Measurements from ENCODE around the gene EPB41L3.
"Not testable (repeated sequence)": the region's sequence is repeated elsewhere in the genome, so short reads cannot be mapped to it uniquely, and the experiment has no call there.

Gene EPB41L3

DNA sequence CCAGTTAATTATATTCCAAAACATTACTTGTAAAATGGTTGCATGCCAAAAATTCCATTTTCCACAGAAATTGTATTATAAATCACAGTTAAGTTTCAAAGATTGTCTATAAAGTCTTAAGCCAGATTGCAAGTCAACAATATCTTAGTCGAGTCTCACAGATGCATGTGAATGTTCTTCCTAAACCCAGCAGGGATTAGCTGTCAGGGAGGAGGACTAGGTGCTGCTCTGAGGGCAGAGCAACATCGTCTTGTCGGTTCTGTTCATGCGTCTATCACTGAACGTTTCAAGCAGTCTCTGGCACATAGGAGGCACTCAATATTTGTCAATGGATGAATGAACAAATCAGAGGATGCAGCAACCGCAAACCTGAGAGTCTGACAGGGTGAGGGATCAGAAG is 27.0 kb downstream of the EPB41L3 start:
- H3K4me1 Mint-ChIP-seq, result no peaks in the 10 kb centered on the region
- DNase-seq (ENCODE audit: low spot score in 2 of 2), result no peak
- H3K4me3 Mint-ChIP-seq, result no peak overlapping the region
- ATAC-seq, result no peak
- H3K36me3 Mint-ChIP-seq, result no peaks in the 10 kb centered on the region
- H3K27ac Mint-ChIP-seq, result no peak overlapping the region
- H3K9me3 Mint-ChIP-seq, result peaks cover 3% of the 10 kb centered on the region

DNA sequence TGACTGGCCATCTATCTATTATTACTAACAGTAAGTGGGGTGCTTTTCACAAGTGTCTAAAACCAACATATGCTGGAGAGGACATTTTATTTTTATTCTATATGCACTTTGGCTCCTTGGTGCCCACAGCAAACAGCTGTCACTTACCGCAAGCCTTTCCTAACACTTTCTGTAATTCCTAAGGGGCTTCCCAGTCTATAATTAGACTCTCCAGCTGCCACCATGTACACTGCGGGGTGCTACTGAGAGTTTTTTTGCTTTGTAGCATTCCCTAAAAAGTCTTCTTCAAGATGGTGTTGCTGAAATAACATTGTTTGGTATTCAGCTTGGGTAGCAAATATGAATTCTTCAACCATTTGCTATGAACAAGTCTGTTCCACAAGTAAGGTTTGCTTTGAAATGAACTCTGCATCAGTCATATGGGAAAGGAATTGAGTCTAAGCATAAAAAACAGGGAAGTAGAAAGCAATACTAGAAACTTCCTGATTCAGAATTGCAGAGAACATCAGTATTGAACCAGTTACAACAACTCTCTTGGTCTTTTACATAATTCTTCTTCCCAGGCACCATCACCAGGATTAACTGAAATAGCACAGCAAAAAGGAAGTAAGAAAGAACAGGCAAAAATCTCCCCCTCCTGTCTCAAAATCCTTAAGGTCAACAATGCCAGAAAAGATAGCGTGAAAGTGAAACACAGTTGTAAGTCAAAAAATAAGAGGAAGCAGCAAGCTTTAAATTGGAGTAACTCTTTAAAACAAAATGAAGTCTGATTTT is 28.6 kb downstream of the EPB41L3 start:
- Mint-ChIP-seq H3K4me3 (no peak overlapping the region), H3K36me3 (no peaks in the 10 kb centered on the region), H3K27ac (no peak overlapping the region), H3K4me1 (no peaks in the 10 kb centered on the region), H3K9me3 (peaks cover 3% of the 10 kb centered on the region)
- DNase-seq (ENCODE audit: low spot score in 2 of 2) (no peak), ATAC-seq (no peak)

DNA sequence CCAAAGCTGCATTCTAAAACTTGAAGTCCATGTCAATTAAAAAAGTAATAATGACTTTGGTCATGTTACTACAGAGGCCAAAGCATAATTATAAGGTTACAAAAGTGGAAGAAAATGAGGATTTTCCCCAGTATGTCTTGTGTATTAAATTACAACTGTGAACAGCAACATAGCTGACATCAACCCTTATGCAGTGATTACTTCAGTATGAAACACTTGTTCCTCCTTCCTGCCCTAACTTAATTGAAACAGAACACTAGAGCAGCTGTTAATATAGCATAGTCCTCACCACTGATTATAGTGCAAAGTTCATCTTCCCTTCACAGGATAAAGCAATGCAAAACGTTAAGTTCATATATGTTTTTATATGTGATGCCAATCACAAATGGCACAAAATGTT is 29.9 kb downstream of the EPB41L3 start:
- peaks cover 3% of the 10 kb centered on the region for H3K9me3 Mint-ChIP-seq
- no peak overlapping the region for H3K4me3 Mint-ChIP-seq
- DNase-seq (ENCODE audit: low spot score in 2 of 2) (no peak), ATAC-seq (no peak)
- no peaks in the 10 kb centered on the region for H3K36me3 Mint-ChIP-seq
- no peaks in the 10 kb centered on the region for H3K4me1 Mint-ChIP-seq
- no peak overlapping the region for H3K27ac Mint-ChIP-seq

DNA sequence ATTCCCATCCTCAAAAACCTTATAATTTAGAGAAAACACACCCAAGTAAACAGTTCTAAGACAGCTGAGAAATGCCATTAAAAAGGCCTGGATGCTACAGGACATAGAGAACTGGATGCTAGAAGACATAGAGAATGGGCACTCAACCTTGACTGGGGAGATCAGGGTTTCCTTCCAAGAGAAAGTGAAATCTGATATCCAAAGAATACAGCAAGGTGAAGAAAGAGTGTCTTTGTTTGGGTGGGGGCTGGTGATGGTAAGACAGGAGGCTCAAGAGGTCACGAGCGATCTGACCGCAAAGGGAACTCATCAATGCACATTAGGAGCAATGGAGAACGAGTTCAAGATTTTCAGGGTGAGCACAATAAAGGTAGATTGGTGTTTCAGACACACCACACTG is 31.6 kb downstream of the EPB41L3 start:
- no peaks in the 10 kb centered on the region for H3K4me1 Mint-ChIP-seq
- DNase-seq (ENCODE audit: low spot score in 2 of 2) (no peak), ATAC-seq (no peak)
- H3K27ac Mint-ChIP-seq, result no peak overlapping the region
- H3K4me3 Mint-ChIP-seq, result no peak overlapping the region
- H3K36me3 Mint-ChIP-seq, result no peaks in the 10 kb centered on the region
- no peaks in the 10 kb centered on the region for H3K9me3 Mint-ChIP-seq

DNA sequence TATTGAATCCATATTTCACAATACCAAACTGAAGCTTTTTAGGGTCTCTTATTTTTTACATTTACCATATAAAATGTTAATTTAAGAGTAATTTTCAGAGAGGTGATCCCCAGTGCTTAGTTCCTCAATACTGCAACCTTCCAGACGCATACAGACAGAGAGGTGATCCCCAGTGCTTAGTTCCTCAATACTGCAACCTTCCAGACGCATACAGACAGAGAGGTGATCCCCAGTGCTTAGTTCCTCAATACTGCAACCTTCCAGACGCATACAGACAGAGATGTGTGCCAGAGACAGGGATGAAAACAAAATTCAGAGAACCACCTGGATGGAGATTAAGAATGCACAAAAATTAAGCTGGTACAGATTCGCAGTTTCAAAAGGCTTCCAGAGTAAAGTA is 32.3 kb downstream of the EPB41L3 start:
- not testable (repeated sequence) for H3K36me3 Mint-ChIP-seq; H3K9me3 Mint-ChIP-seq; ATAC-seq; H3K4me1 Mint-ChIP-seq; H3K4me3 Mint-ChIP-seq; DNase-seq (ENCODE audit: low spot score in 2 of 2); H3K27ac Mint-ChIP-seq

DNA sequence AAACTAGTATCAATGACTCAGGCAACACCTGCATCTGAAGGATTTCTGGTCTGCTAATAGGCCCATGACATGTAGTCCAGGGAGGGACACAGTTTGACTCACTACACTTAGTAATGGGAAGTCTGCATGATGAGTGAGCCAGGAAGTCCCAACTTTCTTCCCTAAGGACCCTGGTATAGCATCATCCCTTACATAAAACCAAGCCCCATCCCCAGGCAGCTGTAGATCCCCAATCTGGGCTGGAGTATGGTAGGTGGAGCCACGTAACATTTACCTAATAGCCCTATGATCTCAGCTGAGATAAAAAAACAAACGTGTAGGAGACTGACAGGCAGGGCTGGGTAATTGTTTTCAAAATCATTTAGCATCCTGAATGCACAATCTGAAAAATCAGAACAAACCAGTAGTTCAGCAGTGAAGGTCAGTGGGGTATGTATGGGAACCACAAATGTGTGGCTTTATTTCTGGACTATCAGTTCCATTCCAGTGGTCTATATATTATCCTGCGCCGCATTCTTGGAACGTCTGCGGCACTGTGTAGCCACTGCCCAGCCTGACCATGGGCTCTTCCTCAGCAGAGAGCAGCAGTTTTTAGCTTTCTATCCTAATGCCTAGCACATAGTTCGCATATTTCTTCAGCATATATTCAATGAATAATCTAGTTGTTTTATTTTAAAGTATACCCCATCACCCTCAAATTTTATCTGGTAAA is 33.5 kb downstream of the EPB41L3 start:
- Mint-ChIP-seq H3K4me1 (no peaks in the 10 kb centered on the region), H3K4me3 (no peak overlapping the region), H3K9me3 (peaks cover 6% of the 10 kb centered on the region), H3K27ac (no peak overlapping the region), H3K36me3 (no peaks in the 10 kb centered on the region)
- no peak for DNase-seq (ENCODE audit: low spot score in 2 of 2)
- ATAC-seq, result no peak

DNA sequence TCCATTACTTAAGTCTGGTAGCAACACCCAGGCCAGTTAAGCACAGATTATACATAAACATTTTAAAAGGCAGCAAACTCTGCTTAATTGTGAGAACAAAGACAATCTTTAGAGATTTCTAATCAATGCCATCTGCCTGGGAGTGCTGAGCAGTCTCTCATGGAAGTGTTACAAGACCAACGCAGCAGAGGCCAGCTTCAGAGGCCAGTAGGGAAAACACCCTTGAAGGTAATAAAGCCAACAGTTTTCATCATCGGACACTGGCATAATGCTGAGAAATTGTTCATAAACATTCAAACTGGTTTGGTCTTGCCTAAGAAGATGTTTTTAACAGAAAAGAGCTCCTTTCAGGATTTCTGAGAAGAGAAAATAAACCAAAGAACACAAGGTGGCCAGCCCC is 35.0 kb downstream of the EPB41L3 start:
- ATAC-seq (no peak), DNase-seq (ENCODE audit: low spot score in 2 of 2) (no peak)
- Mint-ChIP-seq H3K27ac (no peak overlapping the region), H3K4me1 (no peaks in the 10 kb centered on the region), H3K36me3 (no peaks in the 10 kb centered on the region), H3K4me3 (no peak overlapping the region), H3K9me3 (peaks cover 6% of the 10 kb centered on the region)

DNA sequence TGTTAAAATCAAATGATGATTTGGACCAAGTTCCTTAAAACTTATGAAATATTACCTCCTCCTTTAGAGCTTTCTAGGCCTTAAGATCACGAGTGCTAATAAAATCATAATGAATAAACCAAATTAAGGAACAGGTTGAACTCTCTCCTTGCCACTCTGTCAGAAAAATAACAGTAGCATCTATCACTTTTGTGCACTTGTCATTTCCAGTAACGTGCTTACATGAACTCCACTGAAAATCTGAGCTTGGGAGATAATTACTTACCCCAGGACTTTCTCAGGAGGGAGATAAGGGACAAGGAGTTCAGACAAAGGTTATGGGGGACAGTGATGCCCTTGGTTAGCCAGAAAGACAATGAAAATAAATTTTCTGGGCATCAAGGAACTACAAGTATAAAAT is 36.0 kb downstream of the EPB41L3 start:
- ATAC-seq (no peak), DNase-seq (ENCODE audit: low spot score in 2 of 2) (no peak)
- Mint-ChIP-seq H3K4me3 (no peak overlapping the region), H3K36me3 (no peaks in the 10 kb centered on the region), H3K27ac (no peak overlapping the region), H3K4me1 (no peaks in the 10 kb centered on the region), H3K9me3 (peaks cover 6% of the 10 kb centered on the region)

DNA sequence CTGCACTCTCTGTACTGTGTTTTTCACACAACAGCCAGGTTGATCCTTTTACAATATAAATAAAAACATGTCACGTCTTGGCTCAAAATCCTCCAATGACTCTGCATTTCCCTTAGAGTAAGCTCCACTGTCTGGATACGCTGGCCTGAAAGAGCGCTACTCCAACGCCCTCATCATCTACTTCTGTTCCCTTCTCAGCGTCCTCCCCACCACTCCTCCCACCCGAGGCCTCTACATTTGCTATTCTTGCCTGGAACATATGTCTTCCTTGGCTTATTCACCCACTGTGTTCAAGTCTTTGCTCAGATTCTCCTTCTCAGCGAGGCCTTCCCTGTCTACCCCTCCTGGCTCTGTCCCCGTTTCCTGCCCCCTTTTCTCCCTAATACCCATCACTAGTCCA is 37.6 kb downstream of the EPB41L3 start:
- Mint-ChIP-seq H3K4me3 (no peak overlapping the region), H3K9me3 (peaks cover 6% of the 10 kb centered on the region), H3K4me1 (no peaks in the 10 kb centered on the region), H3K36me3 (no peaks in the 10 kb centered on the region), H3K27ac (no peak overlapping the region)
- DNase-seq (ENCODE audit: low spot score in 2 of 2) (no peak), ATAC-seq (no peak)

DNA sequence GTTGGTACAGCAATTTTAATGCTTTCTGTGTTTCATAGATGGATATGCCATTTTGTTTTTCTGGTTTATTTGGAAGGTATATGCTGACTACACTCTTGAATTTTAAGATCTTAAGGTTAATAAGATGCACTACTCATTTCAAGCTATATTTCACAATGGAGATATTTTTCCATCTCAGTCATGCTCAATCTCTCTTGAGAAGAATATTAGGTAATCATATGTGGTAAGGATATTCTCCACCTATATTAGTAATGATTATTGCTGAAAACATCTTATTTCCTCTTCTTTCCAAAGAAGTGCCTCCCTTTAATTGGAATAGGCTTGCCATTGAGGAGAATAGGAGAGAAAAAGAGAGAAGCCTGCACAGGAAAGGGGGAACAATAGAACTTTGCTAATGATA is 40.1 kb downstream of the EPB41L3 start:
- H3K27ac Mint-ChIP-seq, result no peak overlapping the region
- DNase-seq (ENCODE audit: low spot score in 2 of 2) (no peak), ATAC-seq (no peak)
- no peaks in the 10 kb centered on the region for H3K36me3 Mint-ChIP-seq
- H3K4me1 Mint-ChIP-seq, result no peaks in the 10 kb centered on the region
- no peak overlapping the region for H3K4me3 Mint-ChIP-seq
- H3K9me3 Mint-ChIP-seq, result peaks cover 6% of the 10 kb centered on the region

DNA sequence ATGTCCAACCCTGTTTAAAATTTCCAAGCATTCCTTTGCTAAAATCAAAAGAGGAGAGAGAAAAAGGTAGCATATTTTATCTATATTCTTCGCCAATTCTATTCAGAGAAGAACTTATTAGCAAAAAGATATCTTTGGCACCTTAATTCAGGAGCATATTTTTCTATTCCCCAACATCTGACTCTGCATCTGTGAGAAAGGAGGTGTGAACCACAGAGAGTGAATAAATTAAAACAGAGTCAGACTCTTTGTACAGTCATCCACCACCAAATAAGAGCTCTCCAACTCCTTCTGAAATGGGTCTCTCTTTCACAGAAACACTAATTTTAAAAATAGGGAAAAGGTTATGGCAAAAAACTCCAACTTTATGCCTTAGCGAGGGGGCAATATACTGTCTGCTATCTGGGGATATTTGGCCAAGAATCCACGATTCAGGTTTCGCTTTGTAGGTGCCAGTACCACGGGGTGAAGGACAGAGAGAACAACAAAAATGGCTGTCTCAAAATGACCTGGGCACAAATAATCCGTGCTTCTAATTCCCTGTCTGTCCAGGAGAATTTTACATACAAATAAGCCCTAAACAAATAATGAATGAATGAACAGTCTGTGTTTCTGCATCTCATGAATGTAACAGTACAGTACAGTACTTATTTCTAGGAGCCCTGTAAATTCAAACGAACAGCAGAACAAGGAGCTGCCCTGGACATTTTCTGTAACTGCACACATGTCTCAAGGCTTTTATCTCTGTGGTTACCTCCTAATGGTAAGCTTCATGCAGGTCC is 43.4 kb downstream of the EPB41L3 start:
- no peak overlapping the region for H3K4me3 Mint-ChIP-seq
- H3K9me3 Mint-ChIP-seq, result no peaks in the 10 kb centered on the region
- no peak for ATAC-seq
- no peaks in the 10 kb centered on the region for H3K4me1 Mint-ChIP-seq
- DNase-seq (ENCODE audit: low spot score in 2 of 2), result no peak
- H3K27ac Mint-ChIP-seq, result no peak overlapping the region
- no peaks in the 10 kb centered on the region for H3K36me3 Mint-ChIP-seq

DNA sequence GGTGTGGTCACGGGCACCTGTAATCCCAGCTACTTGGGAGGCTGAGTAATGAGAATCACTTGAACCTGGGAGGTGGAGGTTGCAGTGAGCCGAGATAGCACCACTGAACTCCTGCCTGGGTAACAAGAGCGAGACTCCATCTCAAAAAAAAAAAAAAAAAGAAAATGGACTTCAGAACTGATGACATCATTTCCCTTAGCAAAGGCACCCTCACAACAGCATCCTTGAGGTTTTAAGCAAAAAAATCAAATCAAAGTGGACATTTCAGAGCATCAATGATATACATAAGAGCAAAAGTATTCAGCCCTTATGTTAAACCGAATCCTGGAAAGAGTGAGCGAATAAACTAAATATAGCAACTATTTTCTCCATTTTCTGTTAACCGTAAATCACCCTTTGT is 45.3 kb downstream of the EPB41L3 start:
- ATAC-seq (no peak), DNase-seq (ENCODE audit: low spot score in 2 of 2) (no peak)
- H3K9me3 Mint-ChIP-seq, result no peaks in the 10 kb centered on the region
- no peak overlapping the region for H3K4me3 Mint-ChIP-seq
- no peak overlapping the region for H3K27ac Mint-ChIP-seq
- no peaks in the 10 kb centered on the region for H3K4me1 Mint-ChIP-seq
- H3K36me3 Mint-ChIP-seq, result no peaks in the 10 kb centered on the region

DNA sequence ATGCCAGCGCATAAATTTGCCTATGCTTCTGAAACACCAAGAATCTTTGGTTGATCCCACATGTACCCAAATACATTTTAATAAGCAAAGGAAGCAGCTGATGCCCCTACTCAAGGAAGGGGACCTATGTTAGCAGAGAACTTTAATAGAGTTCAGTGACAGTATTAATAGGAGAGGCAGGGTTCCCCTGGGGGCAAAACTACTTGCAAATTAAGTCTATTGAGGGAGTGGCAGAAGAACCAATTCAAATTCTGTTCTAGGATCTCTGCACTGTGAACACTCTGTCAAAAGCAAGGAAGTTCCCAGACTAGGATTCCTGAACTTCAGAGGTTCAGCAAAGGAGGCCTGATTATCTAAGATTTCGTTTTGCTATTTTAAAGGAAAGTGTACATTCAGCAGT is 47.5 kb downstream of the EPB41L3 start:
- no peak overlapping the region for H3K27ac Mint-ChIP-seq
- ATAC-seq, result no peak
- no peak for DNase-seq (ENCODE audit: low spot score in 2 of 2)
- H3K4me1 Mint-ChIP-seq, result no peaks in the 10 kb centered on the region
- H3K9me3 Mint-ChIP-seq, result no peaks in the 10 kb centered on the region
- no peaks in the 10 kb centered on the region for H3K36me3 Mint-ChIP-seq
- no peak overlapping the region for H3K4me3 Mint-ChIP-seq

DNA sequence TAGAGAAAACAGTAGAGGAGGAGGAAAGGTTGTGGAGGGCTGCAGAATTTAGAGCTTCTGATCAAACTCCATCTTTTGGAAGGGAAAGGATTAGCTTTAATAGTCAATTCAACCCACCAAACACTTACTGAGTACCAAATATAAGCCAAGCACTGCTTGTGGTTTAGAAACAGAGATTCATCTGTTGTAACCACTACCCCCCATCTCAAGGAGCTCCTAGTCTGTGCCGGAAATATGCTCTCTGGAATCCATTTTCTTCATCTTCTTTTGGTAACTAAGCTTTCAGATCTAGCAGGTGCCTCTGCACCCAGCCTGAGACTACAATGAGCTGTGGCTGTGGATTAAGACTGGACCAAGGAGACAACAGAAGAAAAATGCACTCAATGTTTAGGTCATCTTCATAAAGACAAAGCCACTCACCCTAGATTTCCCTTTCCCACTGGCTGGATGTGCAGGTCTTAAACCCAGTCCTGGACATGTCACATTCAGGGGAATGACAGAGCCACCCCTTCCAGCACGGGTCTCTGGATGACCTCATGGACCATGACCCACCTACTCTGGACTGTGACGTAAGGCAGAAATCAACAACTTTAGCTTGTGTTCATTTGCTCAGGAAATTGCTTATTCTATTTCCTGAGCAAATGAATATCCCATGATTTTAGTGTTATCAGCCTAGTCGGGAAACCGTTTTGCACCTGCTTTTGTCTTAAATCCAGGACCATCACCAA is 52.9 kb downstream of the EPB41L3 start:
- H3K4me3 Mint-ChIP-seq, result no peak overlapping the region
- ATAC-seq, result no peak
- H3K27ac Mint-ChIP-seq, result no peak overlapping the region
- no peak for DNase-seq (ENCODE audit: low spot score in 2 of 2)
- peaks cover 3% of the 10 kb centered on the region for H3K9me3 Mint-ChIP-seq
- H3K36me3 Mint-ChIP-seq, result no peaks in the 10 kb centered on the region
- H3K4me1 Mint-ChIP-seq, result no peaks in the 10 kb centered on the region

DNA sequence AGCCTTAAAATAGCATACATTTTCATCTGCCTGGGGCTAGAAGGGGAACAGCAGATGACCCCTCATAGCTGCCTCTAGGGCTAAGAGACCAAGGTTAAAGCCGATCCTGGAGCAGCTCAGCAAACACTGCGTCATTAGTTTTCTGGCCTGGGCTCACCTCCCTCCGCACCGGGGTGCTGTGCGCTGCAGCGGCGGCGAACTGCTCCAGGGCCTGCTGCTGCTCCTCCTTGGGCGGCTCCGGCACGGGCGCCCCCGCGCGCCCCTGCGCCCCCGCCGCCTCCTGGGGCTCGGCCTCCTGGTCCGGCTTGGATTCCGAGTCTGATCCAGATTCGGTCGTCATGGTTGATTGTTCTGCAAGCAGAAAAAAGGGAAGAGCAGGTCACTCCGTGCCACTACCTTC is 55.0 kb downstream of the EPB41L3 start:
- Mint-ChIP-seq H3K36me3 (no peaks in the 10 kb centered on the region), H3K9me3 (peaks cover 3% of the 10 kb centered on the region), H3K4me3 (no peak overlapping the region), H3K27ac (no peak overlapping the region), H3K4me1 (no peaks in the 10 kb centered on the region)
- ATAC-seq, result no peak
- no peak for DNase-seq (ENCODE audit: low spot score in 2 of 2)
